Thoracic aorta (tissue), 2 donors: ENCODE results near the gene HOXA4. TPM values are rescaled to one million over a fixed set of nuclear protein-coding genes. Genes with fewer than 3 reads are reported as not detected.

Experiments
- ATAC-seq: fragments of 150-250 bp; one replicate; pipeline ENCODE4 v1.8.0; 2017; ENCODE audit warnings: low read depth; ENCODE audit not compliant: insufficient number of reproducible peaks, low FRiP score
- DNase-seq: peaks from one replicate; pipeline ENCODE4 v3.0.0-alpha.2; 2020; ENCODE audit warnings: low spot score
- H3K27ac ChIP-seq, 2 donors: fragments of 200-600 bp; sonication (generic); 1 replicate in 1 of 2; 2 replicates in 1 of 2; pipeline ENCODE4 v1.5.1; 2016; ENCODE audit warnings: mild to moderate bottlenecking in 2 of 2, moderate library complexity in 2 of 2
- H3K27me3 ChIP-seq: fragments of 200-600 bp; sonication (generic); replicated peaks from 2 replicates; pipeline ENCODE4 v1.6.0; 2016; ENCODE audit warnings: mild to moderate bottlenecking; ENCODE audit not compliant: insufficient read depth
- H3K36me3 ChIP-seq: fragments of 200-600 bp; sonication (generic); one replicate; pipeline ENCODE4 v1.5.1; 2016
- H3K4me1 ChIP-seq, 2 donors: fragments of 200-600 bp; sonication (generic); 1 replicate in 1 of 2; 2 replicates in 1 of 2; pipeline versions ENCODE4 v1.5.1 to v1.6.0; 2016; ENCODE audit warnings: low read depth in 2 of 2, mild to moderate bottlenecking in 1 of 2; ENCODE audit not compliant: control insufficient read depth in 1 of 2
- H3K4me3 ChIP-seq: fragments of 200-600 bp; sonication (generic); 2 replicates; pipeline ENCODE4 v1.5.1; 2016; ENCODE audit warnings: mild to moderate bottlenecking
- H3K9me3 ChIP-seq: fragments of 200-600 bp; sonication (generic); 2 replicates; pipeline ENCODE4 v1.5.1; 2016
- CTCF ChIP-seq: fragments of 200-600 bp; sonication (generic); IDR thresholded peaks from one replicate; pipeline ENCODE4 v1.5.1; 2019; ENCODE audit warnings: antibody characterized with exemption
- total RNA-seq, 2 donors: library from RNA; depleted of rRNA; stranded (reverse); fragments of >200 nt; gene quantifications; one replicate each; pipeline versions ENCODE4 v1.1.0 to v1.2.3, GENCODE V29; 2016

The HOXA4 gene
- total RNA-seq, 2 donors from 2014 or later = 3.7 to 6.1 TPM

GRCh38 chr7:27150568-27151340 is 20.2 kb upstream of the HOXA4 start:
- Histone ChIP-seq H3K27me3 (no peaks in the 10 kb centered on the region), H3K9me3 (no peaks in the 10 kb centered on the region), H3K4me3 (peak overlapping the region; percentile 71), H3K4me1 (peaks cover 11 to 57% of the 10 kb centered on the region in 2 donors), H3K27ac (peak overlapping the region; percentile 62 to 85), H3K36me3 (no peaks in the 10 kb centered on the region)
- ATAC-seq (peak; percentile 46), DNase-seq (no peak)
- TF ChIP-seq CTCF = peak; percentile 82

- no peaks in the 10 kb centered on the region for H3K27me3 ChIP-seq
- no peak for DNase-seq
- no peak for ATAC-seq
Measured at GRCh38 chr7:27149842-27150567, 19.4 kb upstream of the HOXA4 start.

GRCh38 chr7:27148756-27149641 is 18.4 kb upstream of the HOXA4 start:
- H3K27ac ChIP-seq = peak overlapping the region; percentile 64 to 89
- H3K36me3 ChIP-seq = peaks cover 8% of the 10 kb centered on the region
- no peak for DNase-seq
- ATAC-seq = no peak
- no peaks in the 10 kb centered on the region for H3K27me3 ChIP-seq
- no peaks in the 10 kb centered on the region for H3K9me3 ChIP-seq
- TF ChIP-seq CTCF = no peak
- H3K4me1 ChIP-seq = peaks cover 5 to 47% of the 10 kb centered on the region in 2 donors
- peak overlapping the region; percentile 71 for H3K4me3 ChIP-seq

More at GRCh38 chr7:27149842-27150567, 19.4 kb upstream of the HOXA4 start:
- Histone ChIP-seq H3K9me3 (no peaks in the 10 kb centered on the region), H3K36me3 (peaks cover 5% of the 10 kb centered on the region), H3K27ac (peak overlapping the region; percentile 61 to 85), H3K4me1 (peaks cover 8 to 49% of the 10 kb centered on the region in 2 donors), H3K4me3 (peak overlapping the region; percentile 71)
- TF ChIP-seq CTCF = no peak

- no peak for TF ChIP-seq CTCF
- H3K4me3 ChIP-seq = peak overlapping the region; percentile 71
- ATAC-seq (no peak), DNase-seq (no peak)
- H3K9me3 ChIP-seq = no peaks in the 10 kb centered on the region
- H3K4me1 ChIP-seq = peaks cover 5 to 47% of the 10 kb centered on the region in 2 donors
- no peaks in the 10 kb centered on the region for H3K27me3 ChIP-seq
- peaks cover 8% of the 10 kb centered on the region for H3K36me3 ChIP-seq
- peak overlapping the region; percentile 64 to 89 for H3K27ac ChIP-seq
Measured at GRCh38 chr7:27148031-27148755, 17.6 kb upstream of the HOXA4 start.
